ENCODE data around the gene TMPRSS13. TPM values are rescaled to one million over a fixed set of nuclear protein-coding genes. Genes with fewer than 3 reads are reported as not detected.
"Not testable (repeated sequence)": the region's sequence is repeated elsewhere in the genome, so short reads cannot be mapped to it uniquely, and the experiment has no call there.

Gene TMPRSS13
- polyA plus RNA-seq, 1 donor from 2014 or later: not detected

DNA sequence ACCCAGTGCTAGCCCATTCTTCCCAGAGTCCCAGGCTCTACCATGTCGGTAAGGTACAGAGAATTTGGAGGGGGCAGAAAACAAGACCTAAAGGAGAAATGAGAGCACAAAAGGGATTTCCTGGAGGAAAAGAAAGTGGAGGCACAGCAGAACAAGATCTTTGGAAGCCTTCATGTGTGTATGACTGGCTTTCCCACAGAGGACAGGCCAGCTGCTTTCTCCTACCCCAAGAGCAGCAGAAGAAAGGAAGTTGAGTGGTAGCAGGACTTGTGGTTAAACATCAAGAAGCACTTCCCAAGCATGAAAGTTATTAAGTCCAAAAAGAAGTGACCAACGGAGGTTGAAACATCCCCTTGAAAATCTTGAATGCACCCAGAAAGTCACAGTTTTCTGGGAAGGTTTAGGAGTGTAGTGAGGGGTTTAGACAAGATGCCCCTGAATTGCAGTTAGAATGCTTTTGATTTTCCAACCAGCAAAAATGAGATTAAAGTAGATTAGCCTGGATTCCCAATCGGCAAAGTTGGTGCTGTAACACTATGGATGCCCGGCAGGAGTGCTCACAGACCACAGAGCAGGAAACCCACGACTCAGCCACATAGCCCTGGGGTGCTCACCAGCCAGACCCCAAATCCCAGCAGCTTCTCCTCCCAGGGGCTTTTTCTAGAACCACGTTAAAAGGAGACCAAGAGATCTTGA lies 608 bp downstream of the TMPRSS13 start:
- Histone ChIP-seq H3K27ac (ENCODE audit: low read length) (no peak overlapping the region), H3K9ac (ENCODE audit: low read length) (no peak overlapping the region), H3K4me2 (ENCODE audit: low read length) (no peak overlapping the region), H3K36me3 (ENCODE audit: insufficient read depth, low read length) (no peaks in the 10 kb centered on the region), H3K9me3 (ENCODE audit: low read length) (no peaks in the 10 kb centered on the region), H3K4me3 (ENCODE audit: low read length) (no peak overlapping the region), H3K79me2 (replicated peaks; ENCODE audit: insufficient read depth, low read length) (no peaks in the 10 kb centered on the region), H2AFZ (ENCODE audit: low read depth, low read length) (no peak overlapping the region), H3F3A (ENCODE audit: insufficient read depth, low read length, poor library complexity, severe bottlenecking) (no peaks in the 10 kb centered on the region), H3K27me3 (ENCODE audit: insufficient read depth, low read depth, low read length) (no peaks in the 10 kb centered on the region), H3K9me2 (ENCODE audit: insufficient read depth, low read length) (no peaks in the 10 kb centered on the region), H4K20me1 (ENCODE audit: insufficient read depth) (no peaks in the 10 kb centered on the region)
- TF ChIP-seq, protein P1, sequence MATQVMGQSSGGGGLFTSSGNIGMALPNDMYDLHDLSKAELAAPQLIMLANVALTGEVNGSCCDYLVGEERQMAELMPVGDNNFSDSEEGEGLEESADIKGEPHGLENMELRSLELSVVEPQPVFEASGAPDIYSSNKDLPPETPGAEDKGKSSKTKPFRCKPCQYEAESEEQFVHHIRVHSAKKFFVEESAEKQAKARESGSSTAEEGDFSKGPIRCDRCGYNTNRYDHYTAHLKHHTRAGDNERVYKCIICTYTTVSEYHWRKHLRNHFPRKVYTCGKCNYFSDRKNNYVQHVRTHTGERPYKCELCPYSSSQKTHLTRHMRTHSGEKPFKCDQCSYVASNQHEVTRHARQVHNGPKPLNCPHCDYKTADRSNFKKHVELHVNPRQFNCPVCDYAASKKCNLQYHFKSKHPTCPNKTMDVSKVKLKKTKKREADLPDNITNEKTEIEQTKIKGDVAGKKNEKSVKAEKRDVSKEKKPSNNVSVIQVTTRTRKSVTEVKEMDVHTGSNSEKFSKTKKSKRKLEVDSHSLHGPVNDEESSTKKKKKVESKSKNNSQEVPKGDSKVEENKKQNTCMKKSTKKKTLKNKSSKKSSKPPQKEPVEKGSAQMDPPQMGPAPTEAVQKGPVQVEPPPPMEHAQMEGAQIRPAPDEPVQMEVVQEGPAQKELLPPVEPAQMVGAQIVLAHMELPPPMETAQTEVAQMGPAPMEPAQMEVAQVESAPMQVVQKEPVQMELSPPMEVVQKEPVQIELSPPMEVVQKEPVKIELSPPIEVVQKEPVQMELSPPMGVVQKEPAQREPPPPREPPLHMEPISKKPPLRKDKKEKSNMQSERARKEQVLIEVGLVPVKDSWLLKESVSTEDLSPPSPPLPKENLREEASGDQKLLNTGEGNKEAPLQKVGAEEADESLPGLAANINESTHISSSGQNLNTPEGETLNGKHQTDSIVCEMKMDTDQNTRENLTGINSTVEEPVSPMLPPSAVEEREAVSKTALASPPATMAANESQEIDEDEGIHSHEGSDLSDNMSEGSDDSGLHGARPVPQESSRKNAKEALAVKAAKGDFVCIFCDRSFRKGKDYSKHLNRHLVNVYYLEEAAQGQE (IDR thresholded peaks at IDR 0.05; ENCODE audit: borderline replicate concordance): no peak
- TF ChIP-seq SMC3 (conservative IDR thresholded peaks at IDR 0.05; ENCODE audit: poor library complexity): no peak
- no peak for TF ChIP-seq RAD21 (conservative IDR thresholded peaks at IDR 0.05)
- TF ChIP-seq POLR2AphosphoS5 (IDR thresholded peaks at IDR 0.05): no peak
- TF ChIP-seq, protein P2, sequence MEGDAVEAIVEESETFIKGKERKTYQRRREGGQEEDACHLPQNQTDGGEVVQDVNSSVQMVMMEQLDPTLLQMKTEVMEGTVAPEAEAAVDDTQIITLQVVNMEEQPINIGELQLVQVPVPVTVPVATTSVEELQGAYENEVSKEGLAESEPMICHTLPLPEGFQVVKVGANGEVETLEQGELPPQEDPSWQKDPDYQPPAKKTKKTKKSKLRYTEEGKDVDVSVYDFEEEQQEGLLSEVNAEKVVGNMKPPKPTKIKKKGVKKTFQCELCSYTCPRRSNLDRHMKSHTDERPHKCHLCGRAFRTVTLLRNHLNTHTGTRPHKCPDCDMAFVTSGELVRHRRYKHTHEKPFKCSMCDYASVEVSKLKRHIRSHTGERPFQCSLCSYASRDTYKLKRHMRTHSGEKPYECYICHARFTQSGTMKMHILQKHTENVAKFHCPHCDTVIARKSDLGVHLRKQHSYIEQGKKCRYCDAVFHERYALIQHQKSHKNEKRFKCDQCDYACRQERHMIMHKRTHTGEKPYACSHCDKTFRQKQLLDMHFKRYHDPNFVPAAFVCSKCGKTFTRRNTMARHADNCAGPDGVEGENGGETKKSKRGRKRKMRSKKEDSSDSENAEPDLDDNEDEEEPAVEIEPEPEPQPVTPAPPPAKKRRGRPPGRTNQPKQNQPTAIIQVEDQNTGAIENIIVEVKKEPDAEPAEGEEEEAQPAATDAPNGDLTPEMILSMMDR (IDR thresholded peaks at IDR 0.05; ENCODE audit: poor library complexity, severe bottlenecking): no peak
- no peak for TF ChIP-seq EP300 (conservative IDR thresholded peaks at IDR 0.05; ENCODE audit: poor library complexity, severe bottlenecking)
- no peak for TF ChIP-seq TAF1 (IDR thresholded peaks at IDR 0.05; ENCODE audit: low read depth)
- TF ChIP-seq EZH2 (IDR thresholded peaks at IDR 0.05; ENCODE audit: borderline replicate concordance, insufficient read depth, low read length, poor library complexity, severe bottlenecking): no peak
- TF ChIP-seq MXI1 (conservative IDR thresholded peaks at IDR 0.05; ENCODE audit: poor library complexity, severe bottlenecking): no peak

DNA sequence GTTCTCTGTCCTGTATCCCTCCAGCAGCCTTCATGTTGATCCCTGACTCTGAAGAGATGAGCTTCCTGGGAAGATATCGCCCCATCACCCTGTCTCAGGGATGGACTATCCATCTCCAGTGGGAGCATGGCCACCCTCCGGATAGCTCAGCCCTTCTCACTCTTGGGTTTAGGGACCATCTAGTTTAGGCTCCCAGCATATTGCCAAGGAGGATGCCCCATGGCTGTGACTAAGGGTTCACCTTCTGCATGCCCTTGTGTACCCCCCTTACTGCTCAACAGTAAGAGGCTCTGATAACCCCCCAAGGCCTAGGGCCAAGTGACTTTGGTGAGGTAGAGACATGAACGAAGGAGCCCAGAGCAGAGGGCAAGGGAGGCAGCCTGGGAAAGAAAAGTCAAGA lies 1.3 kb downstream of the TMPRSS13 start:
- Histone ChIP-seq H4K20me1 (ENCODE audit: insufficient read depth) (no peaks in the 10 kb centered on the region), H3K79me2 (replicated peaks; ENCODE audit: insufficient read depth, low read length) (no peaks in the 10 kb centered on the region), H3K4me2 (ENCODE audit: low read length) (no peak overlapping the region), H3K27me3 (ENCODE audit: insufficient read depth, low read depth, low read length) (no peaks in the 10 kb centered on the region), H3K9me2 (ENCODE audit: insufficient read depth, low read length) (no peaks in the 10 kb centered on the region), H2AFZ (ENCODE audit: low read depth, low read length) (no peak overlapping the region), H3K4me3 (ENCODE audit: low read length) (no peak overlapping the region), H3K36me3 (ENCODE audit: insufficient read depth, low read length) (no peaks in the 10 kb centered on the region), H3K9ac (ENCODE audit: low read length) (no peak overlapping the region), H3F3A (ENCODE audit: insufficient read depth, low read length, poor library complexity, severe bottlenecking) (no peaks in the 10 kb centered on the region), H3K27ac (ENCODE audit: low read length) (no peak overlapping the region), H3K9me3 (ENCODE audit: low read length) (no peaks in the 10 kb centered on the region)
- TF ChIP-seq, protein P2 (IDR thresholded peaks at IDR 0.05; ENCODE audit: poor library complexity, severe bottlenecking): no peak
- TF ChIP-seq EZH2 (IDR thresholded peaks at IDR 0.05; ENCODE audit: borderline replicate concordance, insufficient read depth, low read length, poor library complexity, severe bottlenecking) (no peak), POLR2AphosphoS5 (IDR thresholded peaks at IDR 0.05) (no peak), MXI1 (conservative IDR thresholded peaks at IDR 0.05; ENCODE audit: poor library complexity, severe bottlenecking) (no peak), TAF1 (IDR thresholded peaks at IDR 0.05; ENCODE audit: low read depth) (no peak), RAD21 (conservative IDR thresholded peaks at IDR 0.05) (no peak), EP300 (conservative IDR thresholded peaks at IDR 0.05; ENCODE audit: poor library complexity, severe bottlenecking) (no peak), SMC3 (conservative IDR thresholded peaks at IDR 0.05; ENCODE audit: poor library complexity) (no peak)
- TF ChIP-seq, protein P1 (IDR thresholded peaks at IDR 0.05; ENCODE audit: borderline replicate concordance): no peak

DNA sequence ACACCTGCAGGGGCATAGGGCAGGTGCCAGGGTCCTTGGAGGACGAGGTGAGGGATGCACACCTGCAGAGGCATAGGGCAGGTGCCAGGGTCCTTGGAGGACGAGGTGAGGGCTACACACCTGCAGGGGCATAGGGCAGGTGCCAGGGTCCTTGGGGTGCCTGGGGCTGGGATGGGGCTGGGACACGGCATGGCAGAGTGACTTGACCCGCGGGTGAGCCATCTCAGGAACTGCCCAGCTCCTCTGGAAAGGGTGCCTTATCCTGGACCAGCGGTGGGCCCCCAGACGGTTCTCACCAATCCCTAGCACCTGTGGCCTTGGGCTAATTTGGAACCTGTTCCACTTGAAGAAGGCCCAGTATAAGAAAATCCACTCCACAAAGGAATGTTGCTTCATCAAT lies 3.0 kb downstream of the TMPRSS13 start:
- H4K20me1 ChIP-seq (ENCODE audit: insufficient read depth); H3K9me2 ChIP-seq (ENCODE audit: insufficient read depth, low read length); H3K4me3 ChIP-seq (ENCODE audit: low read length); H3K27ac ChIP-seq (ENCODE audit: low read length); H3K27me3 ChIP-seq (ENCODE audit: insufficient read depth, low read depth, low read length); H3K9me3 ChIP-seq (ENCODE audit: low read length); H3K79me2 ChIP-seq (replicated peaks; ENCODE audit: insufficient read depth, low read length); H3K36me3 ChIP-seq (ENCODE audit: insufficient read depth, low read length); H2AFZ ChIP-seq (ENCODE audit: low read depth, low read length); H3K9ac ChIP-seq (ENCODE audit: low read length); H3K4me2 ChIP-seq (ENCODE audit: low read length); H3F3A ChIP-seq (ENCODE audit: insufficient read depth, low read length, poor library complexity, severe bottlenecking): not testable (repeated sequence)

Measured in neural cell (in vitro differentiated cells).